ENCODE results near the gene MFAP3L.
"Not testable (repeated sequence)": the region's sequence is repeated elsewhere in the genome, so short reads cannot be mapped to it uniquely, and the experiment has no call there.

The MFAP3L gene

GRCh38 chr4:169987327-169988228 is 38.6 kb downstream of the MFAP3L start:
- no peak for DNase-seq (ENCODE audit: low read depth in 2 of 2)

GRCh38 chr4:169986369-169986768 is 39.8 kb downstream of the MFAP3L start:
- DNase-seq (ENCODE audit: low read depth in 2 of 2): no peak

GRCh38 chr4:169985881-169986280 is 40.3 kb downstream of the MFAP3L start:
- no peak for DNase-seq (ENCODE audit: low read depth in 2 of 2)

- DNase-seq (ENCODE audit: low read depth in 2 of 2): no peak
Observed at GRCh38 chr4:169984745-169985144, 41.5 kb downstream of the MFAP3L start.

GRCh38 chr4:169984173-169984572 is 42.0 kb downstream of the MFAP3L start:
- no peak for DNase-seq (ENCODE audit: low read depth in 2 of 2)

GRCh38 chr4:169976951-169977350 is 49.2 kb downstream of the MFAP3L start:
- no peak for DNase-seq (ENCODE audit: low read depth in 2 of 2)

- DNase-seq (ENCODE audit: low read depth in 2 of 2): no peak
Observed at GRCh38 chr4:169975838-169976796, 50.1 kb downstream of the MFAP3L start.

- no peak for DNase-seq (ENCODE audit: low read depth in 2 of 2)
Observed at GRCh38 chr4:169975131-169975837, 50.9 kb downstream of the MFAP3L start.

- DNase-seq (ENCODE audit: low read depth in 2 of 2): no peak
Observed at GRCh38 chr4:169971456-169972015, 54.7 kb downstream of the MFAP3L start.

GRCh38 chr4:169968999-169969398 is 57.2 kb downstream of the MFAP3L start:
- DNase-seq (ENCODE audit: low read depth in 2 of 2): no peak

- DNase-seq (ENCODE audit: low read depth in 2 of 2): no peak
Observed at GRCh38 chr4:169963998-169964397, 62.2 kb downstream of the MFAP3L start.

GRCh38 chr4:169959254-169959653 is 66.9 kb downstream of the MFAP3L start:
- no peak for DNase-seq (ENCODE audit: low read depth in 2 of 2)

- no peak for DNase-seq (ENCODE audit: low read depth in 2 of 2)
Observed at GRCh38 chr4:169958629-169959028, 67.6 kb downstream of the MFAP3L start.

- no peak for DNase-seq (ENCODE audit: low read depth in 2 of 2)
Observed at GRCh38 chr4:169957785-169958184, 68.4 kb downstream of the MFAP3L start.

GRCh38 chr4:169956091-169956843 is 69.9 kb downstream of the MFAP3L start:
- DNase-seq (ENCODE audit: low read depth in 2 of 2): no peak

GRCh38 chr4:169955521-169955920 is 70.7 kb downstream of the MFAP3L start:
- DNase-seq (ENCODE audit: low read depth in 2 of 2): no peak

- DNase-seq (ENCODE audit: low read depth in 2 of 2): no peak
Observed at GRCh38 chr4:169952236-169953002, 73.8 kb downstream of the MFAP3L start.

GRCh38 chr4:169948271-169948670 is 77.9 kb downstream of the MFAP3L start:
- no peak for DNase-seq (ENCODE audit: low read depth in 2 of 2)

- DNase-seq (ENCODE audit: low read depth in 2 of 2): no peak
Observed at GRCh38 chr4:169945636-169946035, 80.6 kb downstream of the MFAP3L start.

- DNase-seq (ENCODE audit: low read depth in 2 of 2): not testable (repeated sequence)
Observed at GRCh38 chr4:169943601-169944000, 82.6 kb downstream of the MFAP3L start.

Measured in stimulated activated CD4-positive, alpha-beta T cell treated with anti-CD3 and anti-CD28 coated beads, Interleukin-1b, Interleukin-23, amount 100 ng/mL, for 1 hour (primary cell).